LNCaP clone FGC (cell line): Measurements from ENCODE around the gene ARHGEF4.

Experiments
- DNase-seq: peaks from one replicate; pipeline ENCODE4 v3.0.0-alpha.2; 2011; ENCODE audit warnings: low read depth
- H3K4me3 ChIP-seq: 2 replicates; pipeline ENCODE4 v1.5.1; 2011; ENCODE audit warnings: mild to moderate bottlenecking, low read depth, low read length, control low read depth
- CTCF ChIP-seq: IDR thresholded peaks from 2 replicates; pipeline ENCODE4 v1.5.1; 2012; ENCODE audit warnings: mild to moderate bottlenecking; ENCODE audit not compliant: control insufficient read depth, insufficient read depth; ENCODE audit errors: extremely low read depth

Gene ARHGEF4

GRCh38 chr2:130851624-130852382 lies 15.1 kb downstream of the ARHGEF4 start:
- peak; percentile 18; the same call in 1 of the 2 replicates for TF ChIP-seq CTCF
- H3K4me3 ChIP-seq: no peak overlapping the region

DNA sequence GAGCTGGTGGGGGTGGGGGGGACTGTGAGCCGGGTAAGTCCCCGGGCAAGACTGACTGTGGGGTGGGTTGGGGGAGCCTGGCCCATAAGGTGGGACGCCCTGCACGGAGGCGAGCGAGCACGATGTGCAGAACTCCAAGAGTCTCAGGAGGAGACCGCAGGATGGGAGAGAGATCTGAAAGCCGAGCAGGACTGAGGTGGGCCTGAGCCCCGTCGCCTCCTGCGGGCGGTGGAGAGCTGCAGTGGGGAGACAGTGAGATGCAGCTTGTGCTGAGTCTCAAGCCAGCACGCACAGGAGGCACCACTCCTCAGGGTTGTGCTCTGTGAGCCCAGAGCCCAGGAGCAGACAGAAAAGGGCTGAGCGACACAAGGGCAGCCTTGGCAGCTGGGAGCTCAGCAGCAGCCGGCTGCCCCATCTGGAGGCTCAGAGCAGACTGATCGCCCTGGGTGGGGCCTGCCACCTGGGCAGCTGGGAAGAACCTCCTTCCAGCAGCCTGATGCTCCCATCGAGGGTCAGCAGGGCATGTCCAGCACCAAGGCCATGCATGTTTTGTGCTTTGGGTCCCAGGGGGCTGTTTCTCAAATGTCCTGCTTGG lies 15.9 kb downstream of the ARHGEF4 start:
- DNase-seq: no peak
- H3K4me3 ChIP-seq: no peak overlapping the region
- TF ChIP-seq CTCF: no peak

More at GRCh38 chr2:130851624-130852382, 15.1 kb downstream of the ARHGEF4 start:
- peak; percentile 80 for DNase-seq

DNA sequence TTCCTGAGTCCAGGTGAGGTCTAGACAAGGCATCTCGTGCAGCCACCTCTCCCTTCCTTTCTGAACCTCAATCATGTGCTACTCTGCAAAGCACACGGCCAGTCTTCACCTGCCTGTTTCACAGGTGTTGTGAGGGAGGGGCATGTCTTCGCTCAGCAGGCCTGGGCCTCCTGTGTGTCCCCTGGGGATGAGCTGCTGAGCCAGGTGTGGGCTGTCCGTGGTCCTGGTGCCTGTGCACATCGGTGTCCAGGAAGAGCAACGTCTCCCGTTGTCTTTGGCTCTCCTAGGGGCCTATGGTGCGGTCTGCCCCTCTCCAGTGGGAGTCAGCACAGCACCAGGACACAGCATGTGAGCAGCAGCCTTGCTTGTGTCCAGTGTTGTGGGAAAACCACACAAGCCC lies 16.7 kb downstream of the ARHGEF4 start:
- no peak for DNase-seq
- TF ChIP-seq CTCF: no peak
- no peak overlapping the region for H3K4me3 ChIP-seq

- DNase-seq: no peak
- TF ChIP-seq CTCF: no peak
- no peak overlapping the region for H3K4me3 ChIP-seq
Measured at GRCh38 chr2:130854301-130854700, 17.6 kb downstream of the ARHGEF4 start.

DNA sequence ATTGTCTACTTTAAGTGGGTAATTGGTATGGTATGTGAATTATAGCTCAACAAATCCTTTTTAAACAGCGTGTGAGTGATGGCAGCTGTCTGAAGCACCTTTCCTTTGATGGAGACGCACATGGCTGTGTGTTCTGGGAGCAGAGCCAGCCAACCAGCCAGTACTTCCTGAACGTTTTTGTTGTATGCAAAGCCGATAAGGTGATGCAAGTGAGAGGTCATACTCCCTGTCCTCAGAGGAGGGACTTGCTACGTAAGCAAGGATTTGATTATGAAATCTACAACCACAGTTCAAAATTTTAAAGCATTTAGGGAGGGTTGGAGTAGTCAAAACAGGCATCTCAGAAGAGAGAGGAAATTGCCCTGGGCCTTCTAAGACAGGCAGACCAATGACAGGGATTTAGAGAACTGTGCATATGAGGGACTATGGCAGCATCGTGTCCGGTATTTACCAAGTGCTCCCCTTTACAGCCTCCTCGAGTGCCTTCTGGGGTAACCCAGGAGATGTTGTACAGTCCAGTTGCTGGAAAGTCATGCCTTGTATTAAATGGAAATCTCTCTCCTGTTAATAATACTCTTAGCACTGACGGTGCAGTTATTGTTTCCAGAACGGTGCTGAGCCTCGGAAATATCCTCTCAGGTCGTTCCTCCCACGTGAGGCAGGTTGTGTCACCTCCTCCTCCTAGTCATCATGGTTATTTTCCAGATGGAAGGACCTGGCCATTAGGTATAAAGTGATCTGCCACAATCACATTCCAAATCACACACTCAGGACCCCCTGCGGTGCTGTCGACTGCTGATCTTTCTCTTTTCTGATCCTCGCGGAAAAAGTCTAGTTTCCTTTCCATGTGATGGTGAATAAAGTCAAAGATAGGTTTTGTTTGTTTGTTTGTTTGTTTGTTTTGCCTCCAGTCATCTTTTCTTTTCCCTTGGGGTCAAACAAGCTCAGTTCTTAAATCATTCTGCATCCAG lies 28.4 kb downstream of the ARHGEF4 start:
- TF ChIP-seq CTCF: no peak
- no peak overlapping the region for H3K4me3 ChIP-seq
- DNase-seq: peak; percentile 66

DNA sequence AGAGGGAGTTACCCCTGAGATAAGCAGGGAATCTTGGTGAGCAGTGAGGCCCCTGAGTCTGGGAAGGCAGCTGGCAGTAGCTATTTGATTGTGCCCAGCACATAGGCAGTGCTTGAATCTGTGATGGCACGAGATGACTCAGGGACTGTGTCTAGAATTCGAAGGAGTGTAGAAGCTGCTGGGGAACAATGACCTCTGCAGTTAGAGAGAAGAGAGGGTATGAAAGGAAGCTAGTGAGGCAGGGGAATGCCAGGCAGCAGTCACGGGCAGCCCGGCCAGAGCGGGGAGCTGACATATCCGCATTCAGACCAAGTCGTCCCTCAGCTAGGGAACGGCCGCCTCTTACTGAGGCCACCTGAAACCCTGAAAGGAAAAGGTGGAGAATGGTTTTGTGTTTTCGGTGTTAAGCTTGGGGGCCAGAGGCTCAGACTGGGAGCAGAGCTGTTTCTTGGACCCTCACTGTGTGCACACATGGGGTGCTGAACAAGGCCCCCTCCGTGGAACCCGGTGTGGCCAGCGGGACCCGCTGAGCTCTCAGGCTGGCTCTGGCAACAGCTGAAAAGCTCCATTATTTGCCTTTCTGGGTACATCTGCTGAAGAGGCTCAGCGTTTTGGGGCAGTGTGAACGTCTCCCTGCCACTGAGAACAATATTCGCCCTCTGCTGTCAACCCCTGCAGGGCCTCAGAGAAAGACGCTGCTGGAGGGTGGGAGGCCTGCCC lies 32.9 kb downstream of the ARHGEF4 start:
- DNase-seq: no peak
- TF ChIP-seq CTCF: no peak
- H3K4me3 ChIP-seq: no peak overlapping the region
